Muscle of leg (tissue), 16 donors: ENCODE results near the gene UBQLN2. TPM values are rescaled to one million over a fixed set of nuclear protein-coding genes. Genes with fewer than 3 reads are reported as not detected.
"Not testable (repeated sequence)": the region's sequence is repeated elsewhere in the genome, so short reads cannot be mapped to it uniquely, and the experiment has no call there.

ENCODE experiments used
- DNase-seq: peaks from one replicate; pipeline ENCODE4 v3.0.0; 2013
- H3K27ac ChIP-seq: one replicate; pipeline ENCODE4 v1.5.1; 2013; ENCODE audit warnings: mild to moderate bottlenecking, low read length, control low read depth
- H3K27me3 ChIP-seq: one replicate; pipeline ENCODE4 v1.6.1; 2013; ENCODE audit warnings: low read length; ENCODE audit not compliant: control insufficient read depth, insufficient read depth
- H3K36me3 ChIP-seq: one replicate; pipeline ENCODE4 v1.6.1; 2013; ENCODE audit warnings: low read length; ENCODE audit not compliant: control insufficient read depth, insufficient read depth
- H3K4me1 ChIP-seq: one replicate; pipeline ENCODE4 v1.6.1; 2013; ENCODE audit warnings: low read length; ENCODE audit not compliant: control insufficient read depth, insufficient read depth
- H3K4me3 ChIP-seq: one replicate; pipeline ENCODE4 v1.5.1; 2013; ENCODE audit warnings: low read length, control low read depth
- H3K9me3 ChIP-seq: replicated peaks from 2 replicates; pipeline ENCODE4 v1.6.1; 2013; ENCODE audit warnings: low read depth, low read length; ENCODE audit not compliant: control insufficient read depth
- WGBS: methylation state at CpG from one replicate; pipeline ENCODE4 v1.1.5; 2013; ENCODE audit warnings: missing lambda C conversion rate; ENCODE audit not compliant: insufficient coverage; 5-methylcytosine and 5-hydroxymethylcytosine counted together
- long read RNA-seq, 11 donors: transcript quantifications; one replicate each; lab custom pipeline, GENCODE V29; 2026
- polyA plus RNA-seq, 8 donors: library from polyadenylated mRNA; unstranded; fragments of 120-200 nt; gene quantifications; one replicate each; pipeline versions ENCODE4 v1.2.1 to v1.2.3, GENCODE V29; 2013; ENCODE audit warnings: inconsistent platforms in 1 of 8, low replicate concordance in 1 of 8; ENCODE audit not compliant: insufficient read length in 8 of 8, insufficient read depth in 1 of 8
- total RNA-seq: library from RNA; stranded (reverse); fragments of 120-200 nt; gene quantifications from one replicate; pipeline ENCODE4 v1.2.4, GENCODE V29; 2013

The UBQLN2 gene
- total RNA-seq (7.0 TPM), polyA plus RNA-seq (10 to 100 TPM; 28.0 to 37.4 (median 31.1) TPM)
- long read RNA-seq, donor 1, full-length matches to known transcripts = 23 of 23 reads
- long read RNA-seq, donor 1, partial matches to known transcripts = 0 of 23 reads
- long read RNA-seq, donor 1, other reads (novel, unspliced or antisense) = 0 of 23 reads
- long read RNA-seq, donor 2, full-length matches to known transcripts = 13 of 13 reads
- long read RNA-seq, donor 2, partial matches to known transcripts = 0 of 13 reads
- long read RNA-seq, donor 2, other reads (novel, unspliced or antisense) = 0 of 13 reads
- long read RNA-seq, donor 3, full-length matches to known transcripts = 80 of 80 reads
- long read RNA-seq, donor 3, partial matches to known transcripts = 0 of 80 reads
- long read RNA-seq, donor 3, other reads (novel, unspliced or antisense) = 0 of 80 reads
- long read RNA-seq, donor 4, full-length matches to known transcripts = 44 of 44 reads
- long read RNA-seq, donor 4, partial matches to known transcripts = 0 of 44 reads
- long read RNA-seq, donor 4, other reads (novel, unspliced or antisense) = 0 of 44 reads
- long read RNA-seq, donor 5, full-length matches to known transcripts = 153 of 153 reads
- long read RNA-seq, donor 5, partial matches to known transcripts = 0 of 153 reads
- long read RNA-seq, donor 5, other reads (novel, unspliced or antisense) = 0 of 153 reads
- long read RNA-seq, donor 6, full-length matches to known transcripts = 65 of 65 reads
- long read RNA-seq, donor 6, partial matches to known transcripts = 0 of 65 reads
- long read RNA-seq, donor 6, other reads (novel, unspliced or antisense) = 0 of 65 reads
- long read RNA-seq, donor 7, full-length matches to known transcripts = 86 of 86 reads
- long read RNA-seq, donor 7, partial matches to known transcripts = 0 of 86 reads
- long read RNA-seq, donor 7, other reads (novel, unspliced or antisense) = 0 of 86 reads
- long read RNA-seq, donor 8, full-length matches to known transcripts = 115 of 115 reads
- long read RNA-seq, donor 8, partial matches to known transcripts = 0 of 115 reads
- long read RNA-seq, donor 8, other reads (novel, unspliced or antisense) = 0 of 115 reads
- long read RNA-seq, donor 9, full-length matches to known transcripts = 98 of 98 reads
- long read RNA-seq, donor 9, partial matches to known transcripts = 0 of 98 reads
- long read RNA-seq, donor 9, other reads (novel, unspliced or antisense) = 0 of 98 reads
- long read RNA-seq, donor 10, full-length matches to known transcripts = 123 of 123 reads
- long read RNA-seq, donor 10, partial matches to known transcripts = 0 of 123 reads
- long read RNA-seq, donor 10, other reads (novel, unspliced or antisense) = 0 of 123 reads
- long read RNA-seq, donor 11, full-length matches to known transcripts = 73 of 73 reads
- long read RNA-seq, donor 11, partial matches to known transcripts = 0 of 73 reads
- long read RNA-seq, donor 11, other reads (novel, unspliced or antisense) = 0 of 73 reads

DNA sequence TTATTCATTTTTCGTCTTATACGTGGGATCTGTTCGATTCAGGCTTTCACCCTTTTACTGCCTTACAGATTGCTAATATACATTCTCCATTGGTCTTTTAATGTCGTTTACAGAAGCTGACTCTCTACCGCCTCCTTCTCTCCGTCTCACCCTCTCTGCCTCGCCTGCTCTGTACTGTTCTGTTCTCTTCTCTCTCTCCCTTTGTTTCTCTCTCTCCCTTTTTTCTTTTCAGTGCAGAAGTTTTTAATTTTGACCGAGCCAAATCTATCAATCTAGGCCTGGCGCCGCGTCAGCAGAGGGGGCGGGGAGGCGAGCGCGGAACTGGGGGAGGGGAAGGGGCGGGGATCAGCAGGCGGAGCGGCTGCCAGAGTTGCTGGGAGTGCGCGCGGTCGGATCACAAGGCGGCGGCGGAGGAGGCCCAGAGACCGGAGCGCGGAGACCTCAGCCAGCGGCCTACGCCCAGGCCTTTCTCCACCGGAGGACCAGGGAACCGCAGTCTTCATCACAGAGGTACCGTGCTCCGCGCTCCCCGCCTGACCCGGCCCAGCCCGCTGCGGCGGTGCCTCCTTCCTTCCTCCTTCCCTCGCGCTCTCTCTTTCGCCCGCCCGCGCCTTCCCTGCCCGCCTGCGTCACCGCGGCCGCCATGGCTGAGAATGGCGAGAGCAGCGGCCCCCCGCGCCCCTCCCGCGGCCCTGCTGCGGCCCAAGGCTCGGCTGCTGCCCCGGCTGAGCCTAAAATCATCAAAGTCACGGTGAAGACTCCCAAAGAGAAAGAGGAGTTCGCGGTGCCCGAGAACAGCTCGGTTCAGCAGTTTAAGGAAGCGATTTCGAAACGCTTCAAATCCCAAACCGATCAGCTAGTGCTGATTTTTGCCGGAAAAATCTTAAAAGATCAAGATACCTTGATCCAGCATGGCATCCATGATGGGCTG, at the start of gene UBQLN2:
Gene UBQLN2 (plus strand): TSS at position 397 of the 931 bp plus-strand sequence. CDS start 247 bp downstream, at position 644.
- peaks cover 9% of the 10 kb centered on the region for H3K4me1 ChIP-seq
- peak within 1 kb of the TSS; percentile 63 for H3K4me3 ChIP-seq
- H3K27ac ChIP-seq = peak within 1 kb of the TSS; percentile 97
- peak; percentile 92 for DNase-seq
- 17% methylated on average over 68 of the region's 70 CpGs for WGBS
- H3K9me3 ChIP-seq = no peaks in the 10 kb centered on the region
- peaks cover 26% of the 10 kb centered on the region for H3K27me3 ChIP-seq
- H3K36me3 ChIP-seq = no peaks in the 10 kb centered on the region

DNA sequence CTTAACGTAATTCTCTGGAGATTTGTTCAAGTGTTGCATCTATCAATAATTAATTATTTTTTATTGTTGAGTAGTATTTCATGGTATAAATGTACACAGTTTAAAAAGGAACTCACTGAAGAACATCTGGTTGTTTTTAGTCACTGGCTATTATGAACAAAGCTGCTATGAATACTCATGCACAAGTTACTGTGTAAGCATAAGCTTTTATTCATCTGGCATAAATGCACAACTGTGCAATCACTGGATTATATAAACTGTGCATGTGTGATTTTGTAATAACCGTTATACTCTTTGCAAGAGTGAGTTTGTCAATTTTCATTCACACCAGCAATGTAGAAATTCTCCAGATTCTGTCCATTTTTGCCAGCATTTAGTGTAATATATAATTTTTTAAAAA, 43.8 kb upstream of the UBQLN2 start:
- Histone ChIP-seq H3K9me3 (no peaks in the 10 kb centered on the region), H3K36me3 (no peaks in the 10 kb centered on the region), H3K27me3 (no peaks in the 10 kb centered on the region), H3K27ac (no peak overlapping the region), H3K4me3 (no peak overlapping the region), H3K4me1 (no peaks in the 10 kb centered on the region)
- no peak for DNase-seq
- WGBS = no CpG with 5 or more reads among the region's 2 CpGs

DNA sequence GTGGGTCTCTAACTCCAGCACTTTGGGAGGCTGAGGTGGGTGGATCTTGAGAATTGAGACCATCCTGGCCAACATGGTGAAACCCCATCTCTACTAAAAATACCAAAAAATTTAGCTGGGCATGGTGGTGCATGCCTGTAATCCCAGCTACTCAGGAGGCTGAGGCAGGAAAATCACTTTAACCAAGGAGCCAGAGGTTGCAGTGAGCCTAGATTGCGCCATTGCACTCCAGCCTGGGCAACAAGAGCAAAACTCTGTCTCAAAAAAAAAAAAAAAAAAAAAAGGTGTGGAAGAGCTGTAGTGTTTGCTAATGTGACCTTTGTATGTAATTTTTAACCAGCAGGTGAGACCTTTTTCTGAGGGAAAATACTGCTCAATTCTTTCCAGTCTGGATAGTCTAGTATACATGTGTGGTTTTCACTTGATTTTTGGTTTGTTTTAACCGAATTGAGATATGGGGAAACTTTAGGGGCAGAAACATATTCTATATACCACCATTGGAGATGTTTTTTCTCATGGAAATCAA, 33.9 kb upstream of the UBQLN2 start:
- H3K27me3 ChIP-seq, H3K4me1 ChIP-seq, H3K27ac ChIP-seq, H3K9me3 ChIP-seq, DNase-seq, H3K36me3 ChIP-seq, H3K4me3 ChIP-seq: not testable (repeated sequence)
- no CpG with 5 or more reads among the region's 2 CpGs for WGBS

DNA sequence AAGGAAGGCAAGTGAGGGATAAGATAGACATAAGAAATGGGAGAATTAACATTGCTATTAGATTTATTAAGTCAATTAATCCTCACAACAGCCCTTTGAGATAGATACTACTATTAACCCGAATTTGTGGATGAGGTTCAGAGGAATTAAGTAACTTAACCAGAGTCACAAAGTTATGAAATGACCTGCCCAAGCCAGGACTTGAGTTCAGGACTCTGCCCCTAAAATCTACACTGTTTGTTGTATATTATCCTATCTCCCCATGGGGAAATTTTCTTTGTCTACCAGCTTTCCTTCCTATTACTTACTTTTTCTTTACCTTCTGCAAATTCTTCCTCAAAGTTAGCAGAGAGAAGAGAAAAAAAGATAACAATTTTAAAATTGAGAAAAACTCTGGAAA, 33.4 kb upstream of the UBQLN2 start:
- no peak for DNase-seq
- Histone ChIP-seq H3K27ac (no peak overlapping the region), H3K27me3 (peaks cover 9% of the 10 kb centered on the region), H3K4me1 (no peaks in the 10 kb centered on the region), H3K4me3 (no peak overlapping the region), H3K36me3 (no peaks in the 10 kb centered on the region), H3K9me3 (no peaks in the 10 kb centered on the region)
- no CpG with 5 or more reads among the region's 1 CpG for WGBS

DNA sequence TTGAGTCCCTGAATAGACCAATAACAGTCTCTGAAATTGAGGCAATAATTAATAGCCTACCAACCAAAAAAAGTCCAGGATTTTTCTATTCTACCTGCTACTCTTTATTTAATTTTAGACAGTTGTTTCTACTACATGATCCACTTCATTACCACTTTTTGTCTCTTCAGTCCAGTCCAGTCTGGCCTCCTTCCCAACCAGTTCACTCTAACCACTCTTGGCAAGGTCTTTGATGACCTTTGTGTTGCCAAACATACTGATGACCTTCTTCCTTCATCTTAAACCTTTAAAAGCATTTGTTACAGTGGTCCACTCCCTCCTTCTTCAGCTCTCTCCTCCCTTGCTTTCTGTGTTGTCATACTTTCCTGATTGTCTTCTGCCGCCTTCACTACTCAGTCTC, 12.8 kb upstream of the UBQLN2 start:
- 78% methylated on average over 1 of the region's 1 CpG for WGBS

DNA sequence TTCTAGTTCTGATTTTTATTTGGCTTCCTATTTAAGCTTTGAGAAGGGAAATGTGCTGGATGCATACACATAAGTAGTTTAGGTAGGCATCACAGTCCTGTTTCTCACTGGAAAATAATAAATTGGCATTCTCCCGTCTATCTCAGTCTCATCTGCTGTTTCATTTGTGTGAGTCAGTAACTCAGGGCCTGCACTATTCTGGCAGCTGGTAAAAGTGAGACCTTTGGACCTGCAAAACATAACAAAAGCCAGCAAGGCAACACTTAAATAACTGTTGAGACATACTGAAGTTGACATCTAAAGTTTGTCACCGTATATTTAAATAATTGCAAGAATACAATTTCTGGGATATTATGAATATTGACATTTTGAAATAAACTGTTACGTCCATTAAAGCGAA, 8.6 kb upstream of the UBQLN2 start:
- Histone ChIP-seq H3K4me1 (no peaks in the 10 kb centered on the region), H3K9me3 (no peaks in the 10 kb centered on the region), H3K36me3 (no peaks in the 10 kb centered on the region), H3K4me3 (no peak overlapping the region), H3K27ac (no peak overlapping the region), H3K27me3 (peaks cover 2% of the 10 kb centered on the region)
- no CpG with 5 or more reads among the region's 4 CpGs for WGBS
- no peak for DNase-seq

More for the DNA sequence above, 12.8 kb upstream of the UBQLN2 start:
- DNase-seq = no peak
- peaks cover 4% of the 10 kb centered on the region for H3K9me3 ChIP-seq
- H3K4me1 ChIP-seq = no peaks in the 10 kb centered on the region
- no peaks in the 10 kb centered on the region for H3K36me3 ChIP-seq
- H3K27me3 ChIP-seq = peaks cover 3% of the 10 kb centered on the region
- no peak overlapping the region for H3K27ac ChIP-seq
- no peak overlapping the region for H3K4me3 ChIP-seq

DNA sequence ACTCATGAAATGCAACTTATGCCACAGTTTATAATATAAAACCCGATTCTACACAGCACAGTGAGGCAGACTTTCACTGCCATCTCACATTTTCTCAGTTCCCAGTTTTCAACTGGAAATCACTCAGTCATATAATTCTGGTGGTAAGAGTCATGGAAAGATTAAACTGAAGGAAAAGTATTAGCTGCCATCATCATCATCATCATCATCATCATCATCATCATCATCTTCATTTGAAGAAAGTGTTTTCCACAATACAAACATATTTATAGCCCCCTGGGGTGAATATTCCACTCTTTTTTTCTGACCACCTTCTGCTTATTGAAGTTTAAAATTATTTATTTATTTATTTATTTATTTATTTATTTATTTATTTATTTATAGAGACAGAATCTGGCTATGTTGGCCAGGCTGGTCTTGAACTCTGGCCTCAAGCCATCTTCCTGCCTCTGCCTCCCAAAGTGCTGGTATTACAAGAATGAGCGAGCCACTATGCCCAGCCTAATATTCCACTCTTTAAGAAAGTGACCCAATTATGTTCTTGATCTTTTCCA, 6.0 kb upstream of the UBQLN2 start:
- Histone ChIP-seq H3K4me1 (no peaks in the 10 kb centered on the region), H3K27me3 (peaks cover 5% of the 10 kb centered on the region), H3K4me3 (no peak overlapping the region), H3K27ac (no peak overlapping the region), H3K9me3 (no peaks in the 10 kb centered on the region), H3K36me3 (no peaks in the 10 kb centered on the region)
- WGBS = 50% methylated on average over 1 of the region's 2 CpGs
- no peak for DNase-seq

DNA sequence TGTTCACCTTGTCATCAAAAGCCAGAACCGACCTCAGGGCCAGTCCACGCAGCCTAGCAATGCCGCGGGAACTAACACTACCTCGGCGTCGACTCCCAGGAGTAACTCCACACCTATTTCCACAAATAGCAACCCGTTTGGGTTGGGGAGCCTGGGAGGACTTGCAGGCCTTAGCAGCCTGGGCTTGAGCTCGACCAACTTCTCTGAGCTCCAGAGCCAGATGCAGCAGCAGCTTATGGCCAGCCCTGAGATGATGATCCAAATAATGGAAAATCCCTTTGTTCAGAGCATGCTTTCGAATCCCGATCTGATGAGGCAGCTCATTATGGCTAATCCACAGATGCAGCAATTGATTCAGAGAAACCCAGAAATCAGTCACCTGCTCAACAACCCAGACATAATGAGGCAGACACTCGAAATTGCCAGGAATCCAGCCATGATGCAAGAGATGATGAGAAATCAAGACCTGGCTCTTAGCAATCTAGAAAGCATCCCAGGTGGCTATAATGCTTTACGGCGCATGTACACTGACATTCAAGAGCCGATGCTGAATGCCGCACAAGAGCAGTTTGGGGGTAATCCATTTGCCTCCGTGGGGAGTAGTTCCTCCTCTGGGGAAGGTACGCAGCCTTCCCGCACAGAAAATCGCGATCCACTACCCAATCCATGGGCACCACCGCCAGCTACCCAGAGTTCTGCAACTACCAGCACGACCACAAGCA, 898 bp downstream of the UBQLN2 start:
- peak; percentile 58 for DNase-seq
- Histone ChIP-seq H3K4me3 (peak overlapping the region; percentile 63), H3K27ac (peak overlapping the region; percentile 97), H3K4me1 (peaks cover 9% of the 10 kb centered on the region), H3K27me3 (peaks cover 26% of the 10 kb centered on the region), H3K9me3 (no peaks in the 10 kb centered on the region), H3K36me3 (peaks cover 4% of the 10 kb centered on the region)
- WGBS = 41% methylated on average over 11 of the region's 23 CpGs
